ENCODE data around the gene CGRRF1.

Gene CGRRF1

DNA sequence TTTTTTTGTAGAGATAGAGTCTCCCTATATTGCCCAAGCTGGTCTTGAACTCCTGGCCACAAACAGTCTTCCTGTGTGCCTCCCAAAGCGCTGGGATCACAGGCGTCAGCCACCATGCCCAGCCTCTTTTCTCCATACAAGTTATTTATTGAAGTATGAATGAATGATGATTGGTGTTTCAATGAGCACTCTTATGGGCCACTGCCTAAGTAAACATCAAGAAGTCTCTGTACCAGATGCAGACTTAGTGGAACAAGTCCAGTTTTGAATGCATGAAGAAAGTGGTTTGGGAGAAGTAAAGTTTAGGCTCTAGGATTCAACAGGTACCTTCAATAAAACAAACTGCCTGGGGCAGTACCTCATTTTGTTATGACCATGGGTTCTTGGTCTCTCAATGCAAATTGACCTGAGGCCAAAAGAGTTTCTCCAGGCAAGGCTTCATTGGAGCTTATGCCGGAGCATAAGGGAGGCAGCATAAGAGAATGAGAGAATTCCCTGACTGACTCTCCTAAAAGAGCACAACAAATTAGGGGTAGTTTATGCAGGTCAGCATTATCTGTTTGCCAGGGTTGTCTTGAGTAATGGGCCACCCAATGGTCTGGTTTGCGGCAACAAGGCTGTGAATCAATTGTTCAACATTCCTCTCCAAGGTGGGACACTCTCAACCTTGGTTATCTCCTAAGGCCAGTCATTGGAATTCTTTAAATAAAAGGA lies 19.8 kb upstream of the CGRRF1 start:
- Histone ChIP-seq H3K27me3 (ENCODE audit: insufficient read depth, insufficient read length) (no peaks in the 10 kb centered on the region), H3K36me3 (ENCODE audit: insufficient read depth, insufficient read length, low read length) (no peaks in the 10 kb centered on the region), H3K4me1 (ENCODE audit: insufficient read depth, insufficient read length) (peaks cover 2% of the 10 kb centered on the region), H3K9me3 (ENCODE audit: insufficient read depth, low read length) (no peaks in the 10 kb centered on the region), H3K4me3 (ENCODE audit: insufficient read length, low read depth) (peak overlapping the region; percentile 85), H3K9ac (ENCODE audit: insufficient read length, low read depth) (no peak overlapping the region)
- no peak for TF ChIP-seq SUZ12 (IDR thresholded peaks at IDR 0.05; ENCODE audit: extremely low read depth, insufficient read depth, insufficient read length)
- TF ChIP-seq YY1 (IDR thresholded peaks at IDR 0.05; ENCODE audit: insufficient read depth, insufficient read length), result no peak
- no peak for TF ChIP-seq ZNF274 (IDR thresholded peaks at IDR 0.05; ENCODE audit: low read depth, low read length)
- DNase-seq (ENCODE audit: low read depth, low spot score), result no peak

DNA sequence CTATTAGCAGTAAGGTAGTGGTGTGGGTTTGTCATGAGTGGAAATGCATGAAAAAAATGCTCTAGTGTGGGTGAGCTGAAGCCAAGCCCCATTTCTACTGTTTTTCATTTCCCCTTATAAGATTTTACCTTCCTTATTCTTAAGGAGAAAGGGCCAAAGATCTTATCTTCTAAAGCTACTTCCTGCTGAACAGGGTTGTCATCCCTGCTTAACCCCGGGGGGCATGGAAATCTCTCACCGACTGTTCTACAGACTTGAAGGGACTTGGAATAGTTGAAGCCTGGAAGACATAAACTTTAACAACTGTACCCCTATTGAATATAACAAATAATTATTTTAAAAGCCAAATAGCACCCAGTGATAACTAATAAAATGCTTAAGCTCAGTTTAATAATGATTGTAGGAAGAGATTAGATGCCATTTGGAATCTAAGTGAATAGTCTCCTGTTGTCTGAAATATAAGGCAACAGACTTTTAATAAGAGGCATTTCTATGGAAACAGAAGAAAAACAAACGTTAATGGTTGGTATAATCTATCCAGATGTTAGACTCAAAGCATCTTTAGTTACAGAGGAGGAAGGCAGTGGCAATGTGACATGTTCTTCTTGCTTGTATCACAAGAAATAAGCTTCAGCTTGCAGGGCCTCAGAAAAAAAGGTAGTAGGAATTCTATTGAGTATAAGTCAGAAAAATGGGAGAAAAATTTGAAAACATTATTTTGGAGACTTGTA lies 19.1 kb upstream of the CGRRF1 start:
- no peak overlapping the region for H3K4me3 ChIP-seq (ENCODE audit: insufficient read length, low read depth)
- TF ChIP-seq YY1 (IDR thresholded peaks at IDR 0.05; ENCODE audit: insufficient read depth, insufficient read length) (no peak), SUZ12 (IDR thresholded peaks at IDR 0.05; ENCODE audit: extremely low read depth, insufficient read depth, insufficient read length) (no peak), ZNF274 (IDR thresholded peaks at IDR 0.05; ENCODE audit: low read depth, low read length) (no peak)
- no peaks in the 10 kb centered on the region for H3K27me3 ChIP-seq (ENCODE audit: insufficient read depth, insufficient read length)
- H3K4me1 ChIP-seq (ENCODE audit: insufficient read depth, insufficient read length), result peaks cover 2% of the 10 kb centered on the region
- no peak for DNase-seq (ENCODE audit: low read depth, low spot score)
- H3K9me3 ChIP-seq (ENCODE audit: insufficient read depth, low read length), result no peaks in the 10 kb centered on the region
- no peaks in the 10 kb centered on the region for H3K36me3 ChIP-seq (ENCODE audit: insufficient read depth, insufficient read length, low read length)
- no peak overlapping the region for H3K9ac ChIP-seq (ENCODE audit: insufficient read length, low read depth)

DNA sequence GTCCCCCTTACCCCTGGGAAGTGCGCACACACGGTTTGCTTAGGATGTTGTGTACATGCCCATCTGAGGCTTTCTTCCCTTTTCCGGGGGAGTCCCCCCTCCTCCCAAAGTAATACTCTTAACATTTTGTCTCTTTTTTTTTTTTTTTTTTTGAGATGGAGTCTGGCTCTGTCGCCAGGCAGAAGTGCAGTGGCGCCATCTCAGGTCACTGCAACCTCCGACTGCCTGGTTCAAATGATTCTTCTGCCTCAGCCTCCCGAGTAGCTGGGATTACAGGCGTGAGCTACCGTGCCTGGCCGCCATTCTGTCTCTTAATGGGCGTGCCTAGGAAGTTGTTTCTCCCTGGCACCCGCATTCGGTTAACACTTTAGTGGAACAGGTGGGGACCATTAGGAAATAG lies 16.4 kb upstream of the CGRRF1 start:
- Histone ChIP-seq H3K27me3 (ENCODE audit: insufficient read depth, insufficient read length) (no peaks in the 10 kb centered on the region), H3K4me3 (ENCODE audit: insufficient read length, low read depth) (no peak overlapping the region)

DNA sequence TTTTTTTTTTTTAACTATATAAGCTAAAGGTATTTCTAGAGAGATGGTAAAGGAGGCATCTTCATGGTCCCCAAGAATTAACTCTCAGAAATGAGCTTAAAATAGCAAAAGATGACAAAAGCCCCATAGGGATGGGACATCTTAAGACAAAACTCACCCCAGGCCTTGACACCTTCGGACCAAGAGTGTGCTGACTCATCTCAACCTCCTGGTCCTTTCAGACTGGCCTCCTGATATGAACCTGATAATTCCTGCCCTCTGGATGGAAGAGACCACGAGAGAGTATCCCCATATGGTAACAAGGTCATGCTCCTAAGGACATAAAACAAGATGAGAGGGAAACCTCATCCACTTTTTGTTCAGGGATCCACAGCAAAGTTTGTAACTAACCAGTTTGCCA lies 12.5 kb upstream of the CGRRF1 start:
- Histone ChIP-seq H3K9ac (ENCODE audit: insufficient read length, low read depth) (no peak overlapping the region), H3K9me3 (ENCODE audit: insufficient read depth, low read length) (no peaks in the 10 kb centered on the region), H3K4me1 (ENCODE audit: insufficient read depth, insufficient read length) (peaks cover 2% of the 10 kb centered on the region), H3K27me3 (ENCODE audit: insufficient read depth, insufficient read length) (no peaks in the 10 kb centered on the region), H3K4me3 (ENCODE audit: insufficient read length, low read depth) (no peak overlapping the region), H3K36me3 (ENCODE audit: insufficient read depth, insufficient read length, low read length) (no peaks in the 10 kb centered on the region)
- no peak for DNase-seq (ENCODE audit: low read depth, low spot score)
- TF ChIP-seq SUZ12 (IDR thresholded peaks at IDR 0.05; ENCODE audit: extremely low read depth, insufficient read depth, insufficient read length) (no peak), YY1 (IDR thresholded peaks at IDR 0.05; ENCODE audit: insufficient read depth, insufficient read length) (no peak), ZNF274 (IDR thresholded peaks at IDR 0.05; ENCODE audit: low read depth, low read length) (no peak)

More for the DNA sequence above, 16.4 kb upstream of the CGRRF1 start:
- TF ChIP-seq YY1 (IDR thresholded peaks at IDR 0.05; ENCODE audit: insufficient read depth, insufficient read length), result no peak
- no peak for TF ChIP-seq ZNF274 (IDR thresholded peaks at IDR 0.05; ENCODE audit: low read depth, low read length)
- no peak for TF ChIP-seq SUZ12 (IDR thresholded peaks at IDR 0.05; ENCODE audit: extremely low read depth, insufficient read depth, insufficient read length)
- H3K9ac ChIP-seq (ENCODE audit: insufficient read length, low read depth), result no peak overlapping the region
- H3K9me3 ChIP-seq (ENCODE audit: insufficient read depth, low read length), result no peaks in the 10 kb centered on the region
- H3K4me1 ChIP-seq (ENCODE audit: insufficient read depth, insufficient read length), result peaks cover 2% of the 10 kb centered on the region
- DNase-seq (ENCODE audit: low read depth, low spot score), result no peak
- H3K36me3 ChIP-seq (ENCODE audit: insufficient read depth, insufficient read length, low read length), result no peaks in the 10 kb centered on the region

DNA sequence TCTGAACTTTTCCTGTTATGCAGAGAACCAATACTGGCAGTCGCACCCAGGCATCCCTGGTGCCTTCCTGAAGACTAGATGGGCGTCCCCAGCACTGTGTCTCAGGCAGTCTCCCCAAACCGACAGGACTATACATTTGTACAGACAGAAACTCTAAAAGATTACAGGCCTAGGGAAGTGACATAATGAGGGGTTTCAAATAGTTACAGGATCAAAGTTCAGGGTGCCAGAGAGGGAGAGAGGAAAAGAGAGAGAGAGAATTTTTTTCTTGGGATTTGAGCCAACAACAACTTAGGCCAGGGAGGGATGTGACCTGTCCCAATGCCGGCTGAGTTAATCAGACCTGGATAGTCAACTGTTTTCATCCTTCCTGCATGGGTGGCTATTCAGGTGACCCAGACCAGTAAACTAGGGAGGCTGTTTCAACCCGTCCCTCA lies 11.6 kb upstream of the CGRRF1 start:
- H3K4me3 ChIP-seq (ENCODE audit: insufficient read length, low read depth), result no peak overlapping the region
- no peak for TF ChIP-seq ZNF274 (IDR thresholded peaks at IDR 0.05; ENCODE audit: low read depth, low read length)
- TF ChIP-seq YY1 (IDR thresholded peaks at IDR 0.05; ENCODE audit: insufficient read depth, insufficient read length), result no peak
- TF ChIP-seq SUZ12 (IDR thresholded peaks at IDR 0.05; ENCODE audit: extremely low read depth, insufficient read depth, insufficient read length), result no peak
- no peak overlapping the region for H3K9ac ChIP-seq (ENCODE audit: insufficient read length, low read depth)
- no peaks in the 10 kb centered on the region for H3K9me3 ChIP-seq (ENCODE audit: insufficient read depth, low read length)
- DNase-seq (ENCODE audit: low read depth, low spot score), result no peak
- no peaks in the 10 kb centered on the region for H3K36me3 ChIP-seq (ENCODE audit: insufficient read depth, insufficient read length, low read length)
- no peaks in the 10 kb centered on the region for H3K27me3 ChIP-seq (ENCODE audit: insufficient read depth, insufficient read length)
- H3K4me1 ChIP-seq (ENCODE audit: insufficient read depth, insufficient read length), result peaks cover 2% of the 10 kb centered on the region

DNA sequence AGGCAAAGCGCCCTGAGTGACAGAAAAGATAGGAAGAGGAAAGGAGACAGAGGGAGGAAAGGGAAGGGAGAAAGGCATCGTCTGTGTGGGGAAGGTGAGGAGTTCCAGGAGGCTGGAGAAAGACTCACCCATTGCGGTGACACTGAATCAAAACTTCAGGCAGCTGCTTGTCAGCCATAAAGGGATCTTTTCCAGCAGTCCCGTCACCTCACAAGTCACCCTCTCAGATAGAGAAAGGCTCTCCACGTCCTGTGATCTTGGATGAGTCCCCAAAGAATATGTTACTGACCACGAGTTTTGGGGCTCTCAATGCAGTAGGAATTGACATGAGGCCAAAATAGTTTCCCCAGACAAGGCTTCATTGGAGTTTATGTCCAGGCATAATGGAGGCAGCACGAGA lies 11.1 kb upstream of the CGRRF1 start:
- Histone ChIP-seq H3K4me3 (ENCODE audit: insufficient read length, low read depth) (no peak overlapping the region), H3K36me3 (ENCODE audit: insufficient read depth, insufficient read length, low read length) (no peaks in the 10 kb centered on the region), H3K9me3 (ENCODE audit: insufficient read depth, low read length) (no peaks in the 10 kb centered on the region), H3K9ac (ENCODE audit: insufficient read length, low read depth) (no peak overlapping the region), H3K4me1 (ENCODE audit: insufficient read depth, insufficient read length) (peaks cover under 1% of the 10 kb centered on the region), H3K27me3 (ENCODE audit: insufficient read depth, insufficient read length) (no peaks in the 10 kb centered on the region)
- DNase-seq (ENCODE audit: low read depth, low spot score), result no peak
- TF ChIP-seq YY1 (IDR thresholded peaks at IDR 0.05; ENCODE audit: insufficient read depth, insufficient read length) (no peak), SUZ12 (IDR thresholded peaks at IDR 0.05; ENCODE audit: extremely low read depth, insufficient read depth, insufficient read length) (no peak), ZNF274 (IDR thresholded peaks at IDR 0.05; ENCODE audit: low read depth, low read length) (no peak)

DNA sequence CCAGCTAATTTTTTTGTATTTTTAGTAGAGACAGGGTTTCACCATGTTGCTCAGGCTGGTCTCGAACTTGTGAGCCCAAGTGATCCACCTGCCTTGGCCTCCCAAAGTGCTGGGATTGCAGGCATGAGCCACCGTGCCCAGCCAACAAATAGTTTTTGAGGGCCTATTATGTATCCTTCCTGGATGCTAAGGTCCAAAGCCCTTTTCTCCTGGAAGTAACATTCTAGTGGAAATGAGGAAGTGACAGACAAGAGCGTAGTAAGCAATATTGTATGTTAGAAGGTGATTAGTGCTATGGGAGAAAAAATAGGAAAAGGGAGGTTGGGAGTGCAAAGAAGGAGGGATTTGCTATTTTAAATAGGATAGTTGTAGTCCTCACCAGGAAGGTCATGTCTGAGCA lies 9.0 kb upstream of the CGRRF1 start:
- no peak for DNase-seq (ENCODE audit: low read depth, low spot score)
- Histone ChIP-seq H3K9ac (ENCODE audit: insufficient read length, low read depth) (no peak overlapping the region), H3K4me1 (ENCODE audit: insufficient read depth, insufficient read length) (no peaks in the 10 kb centered on the region), H3K36me3 (ENCODE audit: insufficient read depth, insufficient read length, low read length) (no peaks in the 10 kb centered on the region), H3K4me3 (ENCODE audit: insufficient read length, low read depth) (no peak overlapping the region), H3K27me3 (ENCODE audit: insufficient read depth, insufficient read length) (no peaks in the 10 kb centered on the region), H3K9me3 (ENCODE audit: insufficient read depth, low read length) (no peaks in the 10 kb centered on the region)
- TF ChIP-seq ZNF274 (IDR thresholded peaks at IDR 0.05; ENCODE audit: low read depth, low read length) (no peak), SUZ12 (IDR thresholded peaks at IDR 0.05; ENCODE audit: extremely low read depth, insufficient read depth, insufficient read length) (no peak), YY1 (IDR thresholded peaks at IDR 0.05; ENCODE audit: insufficient read depth, insufficient read length) (no peak)

Data from NT2/D1 (cell line).